Coronary artery (tissue), 2 donors: Measurements from ENCODE around the gene AP1S3.
"Not testable (repeated sequence)": the region's sequence is repeated elsewhere in the genome, so short reads cannot be mapped to it uniquely, and the experiment has no call there.

ENCODE experiments used
- DNase-seq: peaks from one replicate; pipeline ENCODE4 v3.0.0-alpha.2; 2017; ENCODE audit warnings: low spot score
- H3K27ac ChIP-seq, 2 donors: fragments of 200-600 bp; sonication (generic); one replicate each; pipeline ENCODE4 v1.5.1; 2016 to 2019
- H3K4me3 ChIP-seq: fragments of 200-600 bp; sonication (generic); 2 replicates; pipeline ENCODE4 v1.5.1; 2016; ENCODE audit warnings: mild to moderate bottlenecking, moderate library complexity
- TF ChIP-seq, protein P1 (sequence below): fragments of 200-600 bp; sonication (generic); IDR thresholded peaks from one replicate; pipeline ENCODE4 v1.5.1; 2019; ENCODE audit warnings: antibody characterized with exemption

Gene AP1S3

GRCh38 chr2:223820549-223820948 is 16.8 kb downstream of the AP1S3 start:
- no peak overlapping the region for H3K4me3 ChIP-seq
- H3K27ac ChIP-seq: no peak overlapping the region
- TF ChIP-seq, protein P1, sequence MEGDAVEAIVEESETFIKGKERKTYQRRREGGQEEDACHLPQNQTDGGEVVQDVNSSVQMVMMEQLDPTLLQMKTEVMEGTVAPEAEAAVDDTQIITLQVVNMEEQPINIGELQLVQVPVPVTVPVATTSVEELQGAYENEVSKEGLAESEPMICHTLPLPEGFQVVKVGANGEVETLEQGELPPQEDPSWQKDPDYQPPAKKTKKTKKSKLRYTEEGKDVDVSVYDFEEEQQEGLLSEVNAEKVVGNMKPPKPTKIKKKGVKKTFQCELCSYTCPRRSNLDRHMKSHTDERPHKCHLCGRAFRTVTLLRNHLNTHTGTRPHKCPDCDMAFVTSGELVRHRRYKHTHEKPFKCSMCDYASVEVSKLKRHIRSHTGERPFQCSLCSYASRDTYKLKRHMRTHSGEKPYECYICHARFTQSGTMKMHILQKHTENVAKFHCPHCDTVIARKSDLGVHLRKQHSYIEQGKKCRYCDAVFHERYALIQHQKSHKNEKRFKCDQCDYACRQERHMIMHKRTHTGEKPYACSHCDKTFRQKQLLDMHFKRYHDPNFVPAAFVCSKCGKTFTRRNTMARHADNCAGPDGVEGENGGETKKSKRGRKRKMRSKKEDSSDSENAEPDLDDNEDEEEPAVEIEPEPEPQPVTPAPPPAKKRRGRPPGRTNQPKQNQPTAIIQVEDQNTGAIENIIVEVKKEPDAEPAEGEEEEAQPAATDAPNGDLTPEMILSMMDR: no peak
- DNase-seq: no peak

DNA sequence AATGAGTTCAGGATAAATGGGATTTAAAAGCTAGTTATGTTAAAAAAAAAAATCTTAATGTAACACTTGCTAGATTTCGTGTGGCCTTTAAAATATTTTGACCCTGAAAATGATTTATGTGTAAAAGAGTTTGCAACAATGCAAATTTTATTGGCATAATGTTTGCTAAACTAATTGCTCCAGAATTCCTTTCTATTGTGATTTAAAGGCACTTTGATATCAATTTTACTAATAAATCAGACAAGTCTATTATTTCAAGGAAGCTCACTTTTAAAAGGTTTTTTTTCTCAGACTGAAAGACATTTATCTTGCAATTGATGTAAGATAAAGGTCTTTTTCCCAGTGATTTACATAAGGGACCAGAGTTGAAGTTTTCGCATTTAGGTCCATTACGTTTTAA is 17.5 kb downstream of the AP1S3 start:
- DNase-seq: no peak
- Histone ChIP-seq H3K27ac (no peak overlapping the region), H3K4me3 (no peak overlapping the region)
- TF ChIP-seq, protein P1: no peak

- Histone ChIP-seq H3K4me3 (no peak overlapping the region), H3K27ac (no peak overlapping the region)
- no peak for DNase-seq
- TF ChIP-seq, protein P1: no peak
These were observed 21.4 kb downstream of the AP1S3 start for GRCh38 chr2:223815884-223816570.

DNA sequence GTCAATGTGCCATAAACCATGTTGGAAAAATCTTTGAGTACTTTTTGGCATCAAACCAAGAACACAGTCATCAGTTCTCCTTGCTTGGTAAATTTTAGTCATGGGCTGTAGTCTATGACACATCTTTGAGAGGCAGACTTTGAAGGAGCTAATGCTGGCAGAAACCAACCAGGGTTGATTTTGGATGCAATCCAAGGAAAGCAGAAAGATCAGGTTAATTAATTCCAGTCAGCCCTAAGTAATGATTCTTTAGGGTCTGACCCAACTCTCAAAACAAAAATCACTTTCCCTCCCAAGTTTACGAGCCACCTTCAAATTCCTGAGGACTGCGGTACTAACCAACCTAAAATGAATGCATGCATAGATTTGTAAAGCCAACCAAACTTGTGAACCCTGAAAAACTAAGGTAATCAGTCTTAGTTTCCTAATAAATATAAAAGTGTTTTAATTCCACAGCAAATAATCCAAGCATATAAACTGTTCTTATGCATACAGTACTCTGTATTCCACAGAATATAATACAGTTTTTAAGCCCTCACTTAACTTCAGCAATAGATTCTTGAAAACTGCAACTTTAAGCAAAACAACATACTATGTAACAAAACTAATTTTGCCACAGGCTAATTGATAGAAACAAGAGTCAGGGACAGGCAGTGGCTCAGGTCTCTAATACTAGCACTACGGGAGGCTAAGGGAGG is 22.0 kb downstream of the AP1S3 start:
- no peak for DNase-seq
- TF ChIP-seq, protein P1: no peak
- H3K27ac ChIP-seq: no peak overlapping the region
- H3K4me3 ChIP-seq: no peak overlapping the region

DNA sequence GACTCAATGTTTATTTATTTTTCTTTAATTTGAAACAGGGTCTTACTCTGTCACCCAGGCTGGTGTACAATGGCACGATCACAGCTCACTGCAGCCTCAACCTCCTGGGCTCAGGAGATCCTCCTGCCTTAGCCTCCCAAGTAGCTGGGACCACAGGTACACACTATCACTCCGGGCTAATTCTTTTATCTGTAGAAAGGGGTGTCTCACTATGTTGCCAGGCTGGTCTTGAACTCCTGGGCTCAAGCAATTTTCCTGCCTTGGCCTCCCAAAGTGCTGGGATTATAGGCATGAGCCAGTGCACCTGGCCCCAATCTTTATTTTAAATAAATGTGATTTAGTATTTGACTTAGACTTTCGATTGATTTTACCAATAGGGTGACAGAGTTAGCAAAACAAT is 22.6 kb downstream of the AP1S3 start:
- not testable (repeated sequence) for H3K27ac ChIP-seq, DNase-seq, H3K4me3 ChIP-seq

DNA sequence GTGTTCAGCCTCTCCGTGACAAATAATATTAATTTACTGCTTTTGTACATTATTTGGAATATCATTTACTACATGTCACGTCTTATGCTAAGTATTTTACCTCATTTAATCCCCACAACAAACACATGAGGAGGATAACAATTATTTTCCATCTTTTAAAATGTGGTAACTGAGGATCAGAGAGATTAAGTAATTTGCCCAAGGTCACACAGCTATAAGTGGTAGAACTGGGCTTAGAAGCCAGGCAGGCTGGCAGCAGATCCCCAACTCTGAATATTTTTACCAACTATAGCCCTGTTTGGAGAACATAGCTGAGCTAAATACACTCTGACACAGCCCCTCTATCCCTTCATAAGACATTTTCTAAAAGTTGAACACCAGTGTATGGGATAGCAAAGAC is 24.1 kb downstream of the AP1S3 start:
- DNase-seq: no peak
- Histone ChIP-seq H3K4me3 (no peak overlapping the region), H3K27ac (no peak overlapping the region)
- TF ChIP-seq, protein P1: no peak

- no peak for DNase-seq
- no peak overlapping the region for H3K27ac ChIP-seq
- H3K4me3 ChIP-seq: no peak overlapping the region
- TF ChIP-seq, protein P1: no peak
These were observed 25.6 kb downstream of the AP1S3 start for GRCh38 chr2:223811757-223812156.
